ENCODE results near the gene AKAP11. TPM values are rescaled to one million over a fixed set of nuclear protein-coding genes. Genes with fewer than 3 reads are reported as not detected.
A peak's percentile ranks its signal among the peaks of the same experiment; 100 is the strongest.

Gene AKAP11
- polyA plus RNA-seq, 6 donors from 2014 or later = 3.7 to 6.4 (median 5.2) TPM

DNA sequence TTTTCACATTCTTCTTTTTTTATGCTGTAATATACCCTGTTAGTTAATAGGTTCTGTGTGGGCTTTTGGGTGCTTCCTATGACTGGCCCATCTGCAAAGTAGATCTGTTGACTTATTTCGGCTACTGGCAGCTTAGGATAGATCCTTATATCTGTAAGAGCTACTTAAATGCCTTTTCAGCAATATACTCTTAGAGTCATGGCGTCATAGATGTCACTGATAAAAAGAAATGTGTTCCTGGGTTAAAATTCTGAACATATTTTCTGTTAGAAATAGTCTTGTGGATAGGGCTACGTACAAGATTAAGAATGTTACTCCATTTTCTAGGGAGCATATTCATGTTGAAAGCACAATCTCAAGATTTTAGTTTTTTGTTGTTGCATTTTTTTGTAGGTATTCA, 4.7 kb downstream of the AKAP11 start:
- Mint-ChIP-seq H3K4me1 (peaks cover 41 to 46% (median 44%) of the 10 kb centered on the region in 3 donors), H3K4me3 (peak overlapping the region in 1 of 8 donors; percentile 51), H3K36me3 (peaks cover 0 to 11% of the 10 kb centered on the region in 2 donors), H3K9me3 (peaks cover 0 to 4% (median 1%) of the 10 kb centered on the region in 7 donors), H3K27ac (peak overlapping the region in 3 of 6 donors; percentile 31 to 53 (median 44)), H3K27me3 (no peaks in the 10 kb centered on the region)
- no peak for ATAC-seq (ENCODE audit: low read depth in 2 of 2)
- no peak for DNase-seq

DNA sequence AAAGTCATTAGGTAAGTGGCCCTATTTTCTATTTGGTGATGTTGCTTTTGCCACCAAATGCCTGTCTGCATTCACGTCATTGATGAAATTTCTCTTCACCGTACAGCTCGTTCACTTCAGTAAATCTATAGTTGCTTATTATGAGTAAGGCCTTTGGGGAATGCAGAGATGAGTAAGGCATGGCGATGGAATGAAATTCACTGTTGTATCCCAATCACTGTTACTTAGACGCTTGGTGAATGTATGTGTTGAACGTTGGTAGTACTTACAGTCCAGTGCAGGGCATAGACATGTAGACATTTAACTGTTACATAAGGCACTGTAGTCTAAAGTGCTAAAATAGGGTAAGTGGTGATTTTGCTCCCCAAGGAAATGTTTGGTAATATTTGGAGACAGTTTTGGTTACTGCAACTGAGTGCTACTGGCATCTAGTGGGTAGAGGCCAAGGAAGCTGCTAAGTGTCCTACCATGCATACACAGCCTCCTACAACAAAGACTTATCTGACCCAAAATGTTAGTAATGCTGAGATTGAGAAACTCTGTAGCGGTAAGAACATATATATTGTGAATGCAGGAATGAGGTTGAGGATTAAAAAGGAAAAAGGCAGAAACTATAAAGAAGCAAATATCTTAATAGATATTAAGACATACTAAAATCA, 5.8 kb downstream of the AKAP11 start:
- no peak for DNase-seq
- peaks cover 0 to 11% of the 10 kb centered on the region in 2 donors for H3K36me3 Mint-ChIP-seq
- peak overlapping the region in 3 of 6 donors; percentile 3 to 83 (median 36) for H3K27ac Mint-ChIP-seq
- H3K9me3 Mint-ChIP-seq = peaks cover 0 to 4% (median 1%) of the 10 kb centered on the region in 7 donors
- peak overlapping the region in 3 of 8 donors; percentile 5 to 26 (median 17) for H3K4me3 Mint-ChIP-seq
- H3K27me3 Mint-ChIP-seq = no peaks in the 10 kb centered on the region
- no peak for ATAC-seq (ENCODE audit: low read depth in 2 of 2)
- peaks cover 41 to 48% (median 42%) of the 10 kb centered on the region in 3 donors for H3K4me1 Mint-ChIP-seq

DNA sequence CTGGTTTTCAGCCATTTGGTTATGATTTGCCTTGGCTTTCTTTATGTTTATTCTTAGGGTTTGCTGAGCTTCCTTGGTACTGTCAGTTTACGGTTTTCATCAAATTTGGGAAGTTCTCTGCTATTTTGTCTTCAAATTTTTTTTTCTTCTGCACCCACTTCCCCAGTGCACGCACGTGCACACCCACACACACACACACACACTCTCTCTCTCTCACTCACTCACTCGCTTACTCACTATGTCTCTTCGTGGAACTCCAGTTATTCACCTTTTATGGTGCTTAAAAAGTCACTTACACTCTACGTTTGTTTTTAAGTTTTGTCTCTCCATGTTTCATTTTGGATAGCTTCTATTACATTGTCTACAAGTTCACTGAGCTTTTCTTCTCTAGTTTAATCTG, 7.1 kb downstream of the AKAP11 start:
- DNase-seq = peak; percentile 18
- Mint-ChIP-seq H3K4me1 (peaks cover 36 to 49% (median 43%) of the 10 kb centered on the region in 3 donors), H3K36me3 (peaks cover 0 to 17% of the 10 kb centered on the region in 2 donors), H3K27ac (no peak overlapping the region), H3K9me3 (peaks cover 0 to 4% (median 1%) of the 10 kb centered on the region in 7 donors), H3K27me3 (no peaks in the 10 kb centered on the region), H3K4me3 (no peak overlapping the region)
- ATAC-seq (ENCODE audit: low read depth in 2 of 2) = peak; percentile 38 to 58

DNA sequence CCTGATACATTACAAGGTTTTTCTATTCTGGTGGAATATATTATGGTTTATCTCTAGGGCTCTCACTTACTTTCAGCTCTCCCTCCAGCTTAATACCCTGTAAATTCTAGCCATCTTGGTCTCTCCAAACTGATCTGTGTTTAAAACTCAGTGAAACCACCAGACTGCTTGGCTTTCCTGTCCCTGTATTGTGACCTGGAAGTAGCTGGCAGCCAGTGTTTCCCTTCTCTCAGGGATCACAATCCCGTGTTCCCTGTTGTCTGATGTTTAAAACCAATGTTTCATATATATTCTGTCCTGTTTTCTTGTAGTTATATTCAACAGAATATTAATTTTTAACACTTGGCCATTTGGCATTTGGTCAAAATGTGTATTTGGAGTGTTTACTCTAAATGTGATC, 8.0 kb downstream of the AKAP11 start:
- peaks cover 30 to 40% (median 36%) of the 10 kb centered on the region in 3 donors for H3K4me1 Mint-ChIP-seq
- DNase-seq (no peak), ATAC-seq (ENCODE audit: low read depth in 2 of 2) (no peak)
- peaks cover 0 to 4% (median 1%) of the 10 kb centered on the region in 7 donors for H3K9me3 Mint-ChIP-seq
- no peaks in the 10 kb centered on the region for H3K27me3 Mint-ChIP-seq
- H3K27ac Mint-ChIP-seq = no peak overlapping the region
- H3K36me3 Mint-ChIP-seq = peaks cover 0 to 19% of the 10 kb centered on the region in 2 donors
- no peak overlapping the region for H3K4me3 Mint-ChIP-seq

DNA sequence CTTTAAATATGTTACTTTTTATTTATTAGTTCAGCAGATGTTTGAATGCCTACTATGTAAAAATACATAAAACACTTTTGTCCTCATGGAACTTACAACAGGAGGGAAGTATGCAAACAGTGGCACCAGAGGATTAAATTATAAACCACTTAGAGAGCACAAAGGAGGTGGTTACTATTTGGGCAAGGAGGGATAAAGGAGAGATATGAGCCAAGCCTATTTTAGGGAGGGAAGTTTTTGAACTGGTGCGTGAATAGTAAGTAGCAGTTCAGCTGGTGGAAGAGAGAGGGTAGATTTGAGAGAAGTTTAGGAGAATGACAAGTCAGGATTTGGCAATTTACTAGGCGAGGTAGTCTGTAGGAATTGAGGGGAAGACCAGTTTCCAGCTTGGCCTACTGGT, 8.6 kb downstream of the AKAP11 start:
- H3K9me3 Mint-ChIP-seq = no peaks in the 10 kb centered on the region
- peaks cover 0 to 19% of the 10 kb centered on the region in 2 donors for H3K36me3 Mint-ChIP-seq
- no peak for ATAC-seq (ENCODE audit: low read depth in 2 of 2)
- no peaks in the 10 kb centered on the region for H3K27me3 Mint-ChIP-seq
- H3K4me1 Mint-ChIP-seq = peaks cover 25 to 39% (median 31%) of the 10 kb centered on the region in 3 donors
- DNase-seq = no peak
- no peak overlapping the region for H3K27ac Mint-ChIP-seq
- H3K4me3 Mint-ChIP-seq = no peak overlapping the region

DNA sequence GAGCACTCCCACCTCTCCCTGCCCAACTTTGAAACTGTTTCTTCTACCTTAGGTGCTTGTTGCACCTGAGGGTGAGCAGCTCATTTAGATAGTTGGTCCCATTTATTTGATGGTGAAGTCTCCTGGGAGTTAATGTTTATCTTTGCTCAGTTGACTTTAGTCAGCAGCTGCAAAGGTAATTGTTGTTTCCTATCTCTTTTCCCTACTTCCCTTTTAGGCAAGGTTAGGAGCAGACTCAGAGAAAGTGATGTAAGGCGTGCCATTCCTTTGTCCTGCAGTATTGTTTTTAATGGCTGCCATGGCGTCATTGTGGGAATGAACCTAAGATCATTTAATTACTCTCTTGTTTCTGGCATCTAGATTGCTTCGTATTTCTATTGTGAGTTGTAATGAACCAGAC, 11.6 kb downstream of the AKAP11 start:
- Mint-ChIP-seq H3K27ac (peak overlapping the region in 1 of 6 donors; percentile 12), H3K36me3 (peaks cover 15 to 28% of the 10 kb centered on the region in 2 donors), H3K4me3 (no peak overlapping the region), H3K9me3 (no peaks in the 10 kb centered on the region), H3K27me3 (no peaks in the 10 kb centered on the region), H3K4me1 (peaks cover 17 to 29% (median 26%) of the 10 kb centered on the region in 3 donors)
- DNase-seq (no peak), ATAC-seq (ENCODE audit: low read depth in 2 of 2) (no peak)

DNA sequence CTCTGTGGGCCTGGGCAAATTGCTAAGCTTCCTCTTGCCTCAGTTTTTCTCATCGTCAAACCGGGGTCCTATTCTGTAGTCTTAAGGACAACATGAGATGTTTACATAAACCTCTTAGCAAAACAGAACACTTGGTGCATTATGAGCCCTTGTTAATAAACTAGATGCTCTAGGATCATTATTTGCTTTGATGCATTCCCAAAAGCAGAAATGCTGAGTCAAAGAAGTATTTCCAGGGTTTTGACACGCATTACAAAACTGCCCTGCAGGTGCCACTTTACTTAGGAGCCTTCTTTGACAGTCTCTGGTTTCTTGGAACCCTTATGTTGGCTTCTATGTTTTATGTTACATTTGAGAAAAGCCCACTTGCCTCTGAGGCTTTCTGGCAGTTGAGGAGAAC, 12.1 kb downstream of the AKAP11 start:
- no peak for DNase-seq
- Mint-ChIP-seq H3K4me3 (no peak overlapping the region), H3K4me1 (peaks cover 17 to 29% (median 28%) of the 10 kb centered on the region in 3 donors), H3K36me3 (peaks cover 20 to 31% of the 10 kb centered on the region in 2 donors), H3K27me3 (no peaks in the 10 kb centered on the region), H3K9me3 (no peaks in the 10 kb centered on the region), H3K27ac (no peak overlapping the region)
- no peak for ATAC-seq (ENCODE audit: low read depth in 2 of 2)

DNA sequence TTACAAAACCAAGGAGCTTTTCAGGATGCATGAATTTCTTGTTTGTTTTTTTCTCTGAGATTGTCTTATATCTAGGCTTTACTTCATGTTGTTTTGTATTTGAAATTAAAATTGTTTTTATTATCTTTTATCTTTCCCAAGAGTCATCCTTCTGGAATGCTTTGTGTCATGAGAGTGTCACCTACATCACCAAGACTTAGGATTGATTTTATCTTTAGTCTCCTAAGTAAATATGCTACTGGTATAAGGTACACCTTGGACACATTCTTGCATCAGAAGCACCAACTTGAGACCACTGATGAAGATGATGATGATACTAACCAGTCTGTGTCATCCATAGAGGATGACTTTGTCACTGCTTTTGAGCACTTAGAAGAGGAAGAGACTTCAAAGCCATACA, 26.4 kb downstream of the AKAP11 start:
- Mint-ChIP-seq H3K27ac (peak overlapping the region in 1 of 6 donors; percentile 13), H3K36me3 (peaks cover 47 to 55% of the 10 kb centered on the region in 2 donors), H3K4me3 (no peak overlapping the region), H3K9me3 (peaks cover 0 to 2% (median 0%) of the 10 kb centered on the region in 7 donors), H3K4me1 (peaks cover 0 to 7% (median 5%) of the 10 kb centered on the region in 3 donors), H3K27me3 (no peaks in the 10 kb centered on the region)
- ATAC-seq (ENCODE audit: low read depth in 2 of 2) = no peak
- no peak for DNase-seq

DNA sequence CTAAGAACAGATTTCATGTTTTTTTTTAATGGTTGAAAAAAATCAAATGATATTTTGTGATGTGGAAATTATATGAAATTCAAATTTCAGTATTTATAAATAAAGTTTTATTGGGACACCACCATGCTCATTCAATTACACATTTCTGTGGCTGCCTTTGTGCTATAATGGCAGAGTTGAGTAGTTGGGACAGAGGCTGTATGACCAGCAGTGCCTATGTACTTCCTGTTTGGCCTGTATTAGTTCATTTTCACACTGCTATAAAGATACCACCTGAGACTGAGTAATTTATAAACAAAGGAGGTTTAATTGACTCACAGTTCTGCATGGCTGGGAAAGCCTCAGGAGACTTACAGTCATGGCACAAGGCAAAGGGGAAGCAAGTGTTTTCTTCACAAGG, 33.6 kb downstream of the AKAP11 start:
- H3K27me3 Mint-ChIP-seq = no peaks in the 10 kb centered on the region
- no peak overlapping the region for H3K4me3 Mint-ChIP-seq
- H3K9me3 Mint-ChIP-seq = peaks cover 0 to 5% (median 0%) of the 10 kb centered on the region in 7 donors
- H3K4me1 Mint-ChIP-seq = peaks cover 5 to 16% (median 5%) of the 10 kb centered on the region in 3 donors
- H3K36me3 Mint-ChIP-seq = peaks cover 43 to 61% of the 10 kb centered on the region in 2 donors
- peak overlapping the region in 2 of 6 donors; percentile 51 to 79 for H3K27ac Mint-ChIP-seq
- ATAC-seq (ENCODE audit: low read depth in 2 of 2) (no peak), DNase-seq (no peak)

DNA sequence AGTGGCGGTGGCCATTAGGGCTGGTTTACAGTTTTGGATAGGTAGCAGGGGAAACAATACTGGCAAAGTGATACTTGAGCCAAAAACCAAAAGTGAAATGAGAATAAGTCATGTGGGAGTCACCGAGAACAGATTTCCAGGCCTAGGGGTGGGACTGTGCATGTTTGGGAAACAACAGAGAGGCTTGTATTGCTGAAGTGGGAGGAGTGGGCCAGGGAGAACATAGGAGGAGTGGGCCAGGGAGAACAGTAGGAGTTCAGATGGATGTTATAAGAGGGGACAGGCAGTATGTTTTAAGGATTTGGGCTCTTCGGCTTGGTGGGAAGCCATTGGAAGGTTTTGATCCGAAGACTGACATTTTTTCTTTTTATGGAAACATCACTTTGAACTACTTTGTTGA, 35.5 kb downstream of the AKAP11 start:
- peaks cover 39 to 56% of the 10 kb centered on the region in 2 donors for H3K36me3 Mint-ChIP-seq
- H3K4me1 Mint-ChIP-seq = peaks cover 13 to 24% (median 13%) of the 10 kb centered on the region in 3 donors
- H3K27me3 Mint-ChIP-seq = no peaks in the 10 kb centered on the region
- H3K4me3 Mint-ChIP-seq = no peak overlapping the region
- DNase-seq = no peak
- H3K9me3 Mint-ChIP-seq = peaks cover 0 to 2% (median 0%) of the 10 kb centered on the region in 7 donors
- peak overlapping the region in 4 of 6 donors; percentile 11 to 35 (median 28) for H3K27ac Mint-ChIP-seq
- no peak for ATAC-seq (ENCODE audit: low read depth in 2 of 2)

DNA sequence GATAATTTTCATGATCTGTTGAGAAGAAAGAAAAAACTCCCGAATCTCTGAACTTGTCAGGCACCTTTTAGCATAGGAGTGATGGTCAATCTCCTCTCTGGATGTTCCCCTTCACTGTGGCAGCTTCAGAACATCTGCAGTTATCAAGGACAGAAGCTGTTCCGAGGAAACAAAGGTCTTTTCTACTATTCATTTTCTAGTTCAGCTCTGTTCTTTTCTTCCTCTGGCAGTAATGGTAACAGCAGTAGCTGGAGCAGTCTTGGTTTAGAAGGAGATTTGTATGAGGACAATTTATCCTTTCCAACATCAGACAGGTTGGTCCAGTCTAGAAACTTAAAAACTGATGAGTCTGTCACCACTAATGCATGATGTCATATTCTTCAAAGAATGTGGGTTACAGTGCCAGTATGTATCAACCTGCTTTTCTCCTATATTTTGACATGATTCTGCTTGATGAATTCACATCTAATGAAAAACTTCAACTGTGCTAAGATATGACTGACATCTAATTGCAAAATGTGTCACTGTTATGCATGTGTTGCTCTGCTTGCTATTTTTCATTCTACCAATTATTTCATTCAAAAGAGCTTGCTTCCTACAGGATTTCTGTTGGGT, 41.0 kb downstream of the AKAP11 start:
- peak overlapping the region in 2 of 6 donors; percentile 27 to 81 for H3K27ac Mint-ChIP-seq
- DNase-seq (no peak), ATAC-seq (ENCODE audit: low read depth in 2 of 2) (no peak)
- H3K4me3 Mint-ChIP-seq = no peak overlapping the region
- H3K4me1 Mint-ChIP-seq = peaks cover 12 to 13% (median 13%) of the 10 kb centered on the region in 3 donors
- no peaks in the 10 kb centered on the region for H3K9me3 Mint-ChIP-seq
- peaks cover 25 to 34% of the 10 kb centered on the region in 2 donors for H3K36me3 Mint-ChIP-seq
- no peaks in the 10 kb centered on the region for H3K27me3 Mint-ChIP-seq

DNA sequence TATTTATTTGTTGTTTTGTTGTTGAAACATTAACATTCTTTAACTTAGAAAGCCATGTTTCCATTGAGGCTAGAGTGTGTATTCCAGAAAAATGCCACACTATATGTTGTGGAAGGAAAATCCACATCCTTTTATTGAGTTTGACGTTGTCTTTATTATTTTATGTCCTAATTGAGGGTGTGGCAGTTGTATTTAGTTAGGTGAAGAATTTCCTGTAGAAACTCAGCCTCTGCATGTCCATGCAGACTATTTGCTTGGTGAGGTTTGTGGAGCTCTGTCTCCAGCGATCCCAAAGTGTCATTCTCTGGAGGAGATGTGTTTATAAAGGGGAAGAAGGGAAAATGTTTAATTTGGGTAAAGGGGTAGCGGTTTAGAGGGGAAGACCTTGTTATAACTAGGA, 46.6 kb downstream of the AKAP11 start:
- Mint-ChIP-seq H3K9me3 (no peaks in the 10 kb centered on the region), H3K4me3 (no peak overlapping the region), H3K27me3 (no peaks in the 10 kb centered on the region), H3K27ac (peak overlapping the region in 2 of 6 donors; percentile 31 to 52), H3K36me3 (peaks cover 4 to 8% of the 10 kb centered on the region in 2 donors), H3K4me1 (peaks cover 0 to 10% (median 8%) of the 10 kb centered on the region in 3 donors)
- ATAC-seq (ENCODE audit: low read depth in 2 of 2) = no peak
- DNase-seq = no peak

DNA sequence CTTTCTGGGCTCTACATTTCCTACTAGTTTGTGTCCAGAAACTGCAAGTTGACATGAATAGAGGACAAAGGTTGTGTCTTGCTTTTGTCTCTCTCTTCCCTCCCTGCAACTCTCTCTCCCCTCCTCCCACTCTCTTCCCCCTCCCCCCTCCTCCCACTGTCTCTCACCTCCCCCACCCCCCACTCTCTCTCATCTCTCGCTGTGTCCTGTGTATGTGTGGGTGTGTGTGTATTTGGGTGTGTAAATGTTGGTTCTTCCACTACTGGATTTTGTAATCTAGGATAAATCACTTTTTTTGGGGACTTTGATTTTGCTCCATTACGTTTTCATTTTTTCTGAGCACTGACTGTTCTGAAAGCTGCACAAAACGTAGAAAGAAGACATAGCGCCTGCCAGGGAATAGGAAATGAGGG, 48.4 kb downstream of the AKAP11 start:
- H3K4me3 Mint-ChIP-seq = no peak overlapping the region

DNA sequence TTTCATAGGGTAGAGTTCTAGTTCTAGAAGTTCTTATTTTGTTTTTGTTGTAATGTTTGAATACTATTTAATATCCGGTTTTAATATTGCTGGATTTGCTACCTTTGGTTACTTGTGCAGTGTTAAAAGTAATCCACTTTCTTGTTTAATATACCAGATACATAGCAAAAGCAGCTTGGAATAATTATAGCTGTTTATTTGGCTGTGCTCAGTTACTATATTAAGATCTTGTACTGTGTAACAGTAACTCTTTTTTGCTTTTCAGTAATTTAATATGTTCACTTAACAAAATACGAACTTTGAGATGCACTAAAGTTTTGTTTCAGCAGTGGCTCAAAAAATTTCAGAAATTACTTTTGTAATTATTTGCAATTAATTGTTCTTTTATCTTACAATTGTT, 50.9 kb downstream of the AKAP11 start:
- Mint-ChIP-seq H3K27ac (no peak overlapping the region), H3K4me3 (no peak overlapping the region), H3K4me1 (peaks cover 0 to 19% (median 11%) of the 10 kb centered on the region in 3 donors), H3K9me3 (no peaks in the 10 kb centered on the region), H3K27me3 (no peaks in the 10 kb centered on the region), H3K36me3 (peaks cover 0 to 8% of the 10 kb centered on the region in 2 donors)
- no peak for ATAC-seq (ENCODE audit: low read depth in 2 of 2)
- DNase-seq = no peak

More for the DNA sequence above, 48.4 kb downstream of the AKAP11 start:
- ATAC-seq (ENCODE audit: low read depth in 2 of 2) (no peak), DNase-seq (no peak)
- Mint-ChIP-seq H3K27ac (no peak overlapping the region), H3K4me1 (peaks cover 0 to 18% (median 11%) of the 10 kb centered on the region in 3 donors), H3K36me3 (peaks cover 0 to 8% of the 10 kb centered on the region in 2 donors), H3K27me3 (no peaks in the 10 kb centered on the region), H3K9me3 (no peaks in the 10 kb centered on the region)

Data from naive B cell (primary cell).